ENCODE results near the gene ADAT3. TPM values are rescaled to one million over a fixed set of nuclear protein-coding genes. Genes with fewer than 3 reads are reported as not detected.

The ADAT3 gene
- total RNA-seq, 1 donor from 2014 or later = 5.7 TPM

GRCh38 chr19:1955171-1956121 lies 50.2 kb downstream of the ADAT3 start:
- no peak overlapping the region for H3K9ac ChIP-seq (ENCODE audit: low read length)
- no peak overlapping the region for H3K27ac Mint-ChIP-seq (ENCODE audit: unreplicated experiment)
- no peak overlapping the region for H3K4me3 ChIP-seq (ENCODE audit: insufficient read depth, low read depth, low read length)
- DNase-seq (ENCODE audit: low read depth) (no peak), FAIRE-seq (no peak)
- no peak overlapping the region for H3K4me2 ChIP-seq (ENCODE audit: low read length)
- no peaks in the 10 kb centered on the region for H3K27me3 ChIP-seq (ENCODE audit: insufficient read depth, low read length)
- no peak overlapping the region for H3K27ac ChIP-seq (ENCODE audit: low read depth, low read length)
- no peaks in the 10 kb centered on the region for H3K36me3 Mint-ChIP-seq (ENCODE audit: low read depth, unreplicated experiment)
- no peaks in the 10 kb centered on the region for H3K27me3 Mint-ChIP-seq (ENCODE audit: low read depth, unreplicated experiment)
- no peaks in the 10 kb centered on the region for H3K9me3 Mint-ChIP-seq (ENCODE audit: unreplicated experiment)
- H3K4me1 Mint-ChIP-seq (ENCODE audit: low read depth, unreplicated experiment) = peaks cover 1% of the 10 kb centered on the region
- H3K4me3 Mint-ChIP-seq (ENCODE audit: unreplicated experiment) = no peak overlapping the region
- H4K20me1 ChIP-seq (ENCODE audit: insufficient read depth, low read length) = peaks cover 88% of the 10 kb centered on the region
- no peaks in the 10 kb centered on the region for H3K4me1 ChIP-seq (ENCODE audit: insufficient read depth, low read length)
- no peaks in the 10 kb centered on the region for H3K9me3 ChIP-seq (ENCODE audit: insufficient read depth, low read depth, low read length)
- no peaks in the 10 kb centered on the region for H3K36me3 ChIP-seq (ENCODE audit: insufficient read depth, low read length)
- peaks cover 89% of the 10 kb centered on the region for H3K79me2 ChIP-seq (ENCODE audit: insufficient read depth, low read length)
- H2AFZ ChIP-seq (ENCODE audit: low read depth, low read length) = no peak overlapping the region
- no peak for TF ChIP-seq EZH2 (IDR thresholded peaks at IDR 0.05; ENCODE audit: insufficient read depth, low read length)
- no peak for TF ChIP-seq CTCF (IDR thresholded peaks at IDR 0.05; ENCODE audit: insufficient read depth, low read depth, low read length)

GRCh38 chr19:1956122-1956494 lies 50.9 kb downstream of the ADAT3 start:
- Mint-ChIP-seq H3K36me3 (ENCODE audit: low read depth, unreplicated experiment) (no peaks in the 10 kb centered on the region), H3K4me1 (ENCODE audit: low read depth, unreplicated experiment) (peaks cover 1% of the 10 kb centered on the region), H3K27ac (ENCODE audit: unreplicated experiment) (no peak overlapping the region), H3K27me3 (ENCODE audit: low read depth, unreplicated experiment) (no peaks in the 10 kb centered on the region), H3K4me3 (ENCODE audit: unreplicated experiment) (no peak overlapping the region), H3K9me3 (ENCODE audit: unreplicated experiment) (no peaks in the 10 kb centered on the region)
- H3K9ac ChIP-seq (ENCODE audit: low read length) = no peak overlapping the region
- peaks cover 89% of the 10 kb centered on the region for H4K20me1 ChIP-seq (ENCODE audit: insufficient read depth, low read length)
- DNase-seq (ENCODE audit: low read depth) (no peak), FAIRE-seq (no peak)
- no peak overlapping the region for H3K4me3 ChIP-seq (ENCODE audit: insufficient read depth, low read depth, low read length)
- peaks cover 90% of the 10 kb centered on the region for H3K79me2 ChIP-seq (ENCODE audit: insufficient read depth, low read length)
- no peak overlapping the region for H3K4me2 ChIP-seq (ENCODE audit: low read length)
- H3K27me3 ChIP-seq (ENCODE audit: insufficient read depth, low read length) = no peaks in the 10 kb centered on the region
- no peaks in the 10 kb centered on the region for H3K4me1 ChIP-seq (ENCODE audit: insufficient read depth, low read length)
- TF ChIP-seq EZH2 (IDR thresholded peaks at IDR 0.05; ENCODE audit: insufficient read depth, low read length) = no peak
- no peak for TF ChIP-seq CTCF (IDR thresholded peaks at IDR 0.05; ENCODE audit: insufficient read depth, low read depth, low read length)
- H3K27ac ChIP-seq (ENCODE audit: low read depth, low read length) = no peak overlapping the region
- H3K9me3 ChIP-seq (ENCODE audit: insufficient read depth, low read depth, low read length) = no peaks in the 10 kb centered on the region
- no peak overlapping the region for H2AFZ ChIP-seq (ENCODE audit: low read depth, low read length)
- no peaks in the 10 kb centered on the region for H3K36me3 ChIP-seq (ENCODE audit: insufficient read depth, low read length)
